DMS53 treated with DMSO at 0.1 percent for 48 hours (cell line): ENCODE data around the gene MBOAT1.

ENCODE experiments used
- DNase-seq: peaks from one replicate; lab custom pipeline; 2025; ENCODE audit not compliant: unreplicated experiment; lab: John Stamatoyannopoulos, UW

MBOAT1 gene

GRCh38 chr6:20234136-20234535 is 21.9 kb upstream of the MBOAT1 start:
- DNase-seq, result no peak

DNA sequence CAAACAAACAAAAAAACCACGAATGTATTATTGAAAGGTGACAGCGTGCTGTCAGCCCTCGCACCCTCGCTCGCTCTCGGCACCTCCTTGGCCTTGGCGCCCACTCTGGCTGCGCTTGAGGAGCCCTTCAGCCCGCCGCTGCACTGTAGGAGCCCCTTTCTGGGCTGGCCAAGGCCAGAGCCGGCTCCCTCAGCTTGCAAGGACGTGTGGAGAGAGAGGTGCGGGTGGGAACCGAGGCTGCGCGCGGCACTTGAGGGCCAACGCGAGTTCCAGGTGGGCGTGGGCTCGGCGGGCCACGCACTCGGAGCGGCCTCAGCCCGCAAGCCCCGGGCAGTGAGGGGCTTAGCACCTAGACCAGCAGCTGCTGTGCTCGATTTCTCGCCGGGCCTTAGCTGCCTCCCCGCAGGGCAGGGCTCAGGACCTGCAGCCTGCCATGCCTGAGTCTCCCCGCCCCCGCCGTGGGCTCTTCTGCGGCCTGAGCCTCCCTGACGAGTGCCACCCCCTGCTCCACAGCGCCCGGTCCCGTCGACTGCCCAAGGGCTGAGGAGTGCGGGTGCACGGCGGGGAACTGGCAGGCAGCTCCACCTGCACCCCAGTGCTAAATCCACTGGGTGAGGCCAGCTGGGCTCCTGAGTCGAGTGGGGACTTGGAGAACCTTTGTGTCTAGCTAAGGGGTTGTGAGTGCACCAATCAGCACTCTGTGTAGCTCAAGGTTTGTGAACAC is 20.9 kb upstream of the MBOAT1 start:
- no peak for DNase-seq

GRCh38 chr6:20232188-20232587 is 19.9 kb upstream of the MBOAT1 start:
- no peak for DNase-seq

DNA sequence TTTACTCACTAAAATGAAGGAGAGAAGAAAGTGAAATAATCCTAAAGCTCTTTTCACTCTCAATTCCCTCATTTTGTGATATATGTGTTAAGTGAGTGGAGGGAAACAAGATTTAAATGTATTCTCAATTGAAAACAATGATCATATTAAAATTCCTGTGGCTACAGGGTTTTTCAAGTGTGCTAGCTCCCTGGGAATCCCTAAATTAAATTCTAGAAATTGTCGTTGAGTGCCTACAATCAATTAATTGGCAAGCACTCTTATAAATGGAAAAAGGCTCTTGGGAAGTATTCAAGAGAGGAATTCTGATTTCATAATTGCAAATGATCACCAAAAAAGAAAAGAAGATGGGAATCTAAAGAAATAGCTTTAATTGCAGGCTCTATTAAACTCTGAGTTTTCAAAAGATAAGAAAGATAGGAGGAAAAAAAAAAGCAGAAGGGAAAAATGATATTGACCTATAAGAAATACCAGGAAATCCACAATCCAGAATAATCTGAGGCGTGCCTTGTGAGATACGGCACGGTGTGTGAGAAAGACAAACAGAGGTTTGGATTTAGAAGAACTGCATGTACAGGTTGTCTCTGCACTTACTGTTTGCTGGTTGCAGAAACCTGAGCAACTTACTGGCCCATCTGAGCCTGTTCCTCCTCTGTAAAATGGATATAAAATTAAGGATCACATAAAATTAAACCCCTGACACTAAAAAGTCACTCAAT is 18.3 kb upstream of the MBOAT1 start:
- no peak for DNase-seq

GRCh38 chr6:20229881-20230280 is 17.6 kb upstream of the MBOAT1 start:
- no peak for DNase-seq

GRCh38 chr6:20227350-20227749 is 15.1 kb upstream of the MBOAT1 start:
- DNase-seq, result no peak

GRCh38 chr6:20223141-20223540 is 10.9 kb upstream of the MBOAT1 start:
- DNase-seq, result no peak

GRCh38 chr6:20221421-20221820 is 9.2 kb upstream of the MBOAT1 start:
- no peak for DNase-seq

GRCh38 chr6:20220359-20220758 is 8.1 kb upstream of the MBOAT1 start:
- DNase-seq, result no peak

- no peak for DNase-seq
Observed at GRCh38 chr6:20217891-20218290, 5.6 kb upstream of the MBOAT1 start.

DNA sequence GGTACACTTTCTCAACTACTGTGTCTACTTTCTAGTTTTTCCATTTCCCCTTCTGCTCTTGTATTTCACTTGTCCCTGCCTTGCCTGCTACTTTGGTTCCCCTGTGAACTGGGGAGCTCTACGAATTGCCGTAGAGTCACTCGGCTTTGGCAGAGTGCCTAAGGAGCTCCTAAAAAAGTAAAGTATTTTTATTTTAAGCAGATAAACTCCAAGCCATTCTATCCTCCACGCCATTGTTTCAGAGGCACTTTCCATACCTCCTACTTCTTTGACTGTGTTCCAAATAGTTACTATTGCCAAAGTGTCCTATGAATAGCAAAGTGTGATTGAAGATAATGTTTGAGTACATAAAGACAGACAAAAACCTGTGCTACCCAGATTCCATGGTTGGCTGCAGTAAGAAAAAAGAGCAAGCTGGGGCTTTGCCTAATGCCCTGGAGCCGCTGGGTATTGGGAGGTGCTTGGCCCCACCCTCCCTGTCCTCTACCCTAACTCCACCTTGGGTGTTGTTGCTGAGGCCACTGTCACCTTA is 5.1 kb upstream of the MBOAT1 start:
- no peak for DNase-seq

DNA sequence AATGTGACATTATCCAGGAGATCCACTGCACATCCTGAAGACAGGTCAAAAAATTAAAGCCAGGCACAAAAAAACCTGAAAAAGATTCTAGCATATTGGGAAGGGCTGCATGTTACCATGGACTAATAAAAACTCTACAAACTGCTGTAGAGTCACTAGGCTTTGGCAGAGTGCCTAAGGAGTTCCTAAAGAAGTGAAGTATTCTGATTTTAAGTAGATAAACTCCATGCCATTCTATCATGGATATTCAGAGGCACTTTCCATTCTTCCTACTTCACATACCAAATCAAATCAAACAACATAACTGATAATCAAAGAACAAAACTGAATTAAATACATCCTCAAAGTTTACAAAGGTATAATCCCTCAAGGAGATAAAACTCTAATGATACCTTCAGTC is 3.0 kb upstream of the MBOAT1 start:
- no peak for DNase-seq

DNA sequence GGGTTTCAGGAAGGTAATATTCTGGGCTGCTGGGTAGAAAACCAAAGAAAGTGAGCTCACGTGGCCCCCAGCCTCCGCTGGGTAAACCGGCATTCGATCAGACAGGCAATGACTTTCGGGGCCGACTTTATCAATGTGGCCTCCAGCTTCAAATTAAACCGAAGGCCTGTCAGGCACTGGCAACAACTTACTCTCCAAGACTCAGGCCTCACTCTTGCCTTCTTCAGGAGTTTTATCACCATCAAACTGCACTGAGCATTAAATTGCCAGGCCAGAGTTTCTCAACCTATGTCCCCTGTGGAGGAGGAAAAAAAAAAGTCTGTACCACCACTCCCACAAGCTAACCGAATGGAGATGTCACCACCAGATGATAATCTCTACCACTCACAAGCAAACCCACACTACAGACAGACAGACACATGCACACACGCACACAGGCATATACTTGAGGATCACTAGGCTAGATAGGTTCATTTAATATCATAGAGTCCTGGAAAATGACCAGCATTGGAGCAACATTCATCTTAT is 1.1 kb upstream of the MBOAT1 start:
- DNase-seq, result no peak

DNA sequence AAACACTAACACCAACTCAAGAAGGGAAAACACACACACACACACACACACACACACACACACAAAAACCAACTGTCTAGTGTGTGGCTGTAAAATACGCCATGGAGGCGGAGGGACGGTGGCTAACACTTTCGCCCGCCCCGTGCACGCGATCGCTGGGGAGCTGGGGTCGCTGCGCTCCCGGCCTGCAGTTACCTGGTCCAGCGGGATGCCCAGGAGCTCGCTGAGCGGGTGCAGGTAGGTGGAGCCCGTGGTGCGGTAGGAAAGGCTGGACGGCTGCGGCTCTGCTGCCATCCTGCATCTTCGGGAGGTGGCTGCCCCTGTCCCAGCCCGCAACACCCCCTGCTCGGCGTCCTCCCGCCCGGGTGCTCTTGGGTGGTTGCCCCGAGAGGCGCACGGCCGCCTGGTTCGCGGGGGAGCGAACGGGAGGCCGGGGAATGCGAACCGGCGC is 303 bp downstream of the MBOAT1 start:
- peak; percentile 52 for DNase-seq

- DNase-seq, result peak; percentile 34
Observed at GRCh38 chr6:20211037-20211940, 980 bp downstream of the MBOAT1 start.

DNA sequence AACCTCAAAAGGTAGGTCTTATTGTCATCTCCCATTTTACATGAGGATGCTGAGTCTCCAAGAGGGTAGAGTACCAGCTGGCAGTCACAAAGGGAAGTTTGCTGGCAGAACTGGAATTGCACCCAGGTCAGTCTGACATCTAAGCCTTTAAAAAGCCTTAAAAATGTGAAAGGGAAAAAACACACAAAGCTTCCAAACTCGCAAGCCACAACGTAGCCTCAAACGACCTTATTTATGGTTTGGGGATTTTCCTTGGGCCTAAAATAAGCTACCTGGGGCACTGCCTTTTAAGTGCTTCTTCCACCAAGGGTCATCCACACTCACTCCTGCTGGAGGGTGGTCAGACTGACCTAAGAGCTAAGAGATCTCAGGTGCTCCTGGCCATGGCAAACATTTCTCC is 2.1 kb downstream of the MBOAT1 start:
- no peak for DNase-seq

DNA sequence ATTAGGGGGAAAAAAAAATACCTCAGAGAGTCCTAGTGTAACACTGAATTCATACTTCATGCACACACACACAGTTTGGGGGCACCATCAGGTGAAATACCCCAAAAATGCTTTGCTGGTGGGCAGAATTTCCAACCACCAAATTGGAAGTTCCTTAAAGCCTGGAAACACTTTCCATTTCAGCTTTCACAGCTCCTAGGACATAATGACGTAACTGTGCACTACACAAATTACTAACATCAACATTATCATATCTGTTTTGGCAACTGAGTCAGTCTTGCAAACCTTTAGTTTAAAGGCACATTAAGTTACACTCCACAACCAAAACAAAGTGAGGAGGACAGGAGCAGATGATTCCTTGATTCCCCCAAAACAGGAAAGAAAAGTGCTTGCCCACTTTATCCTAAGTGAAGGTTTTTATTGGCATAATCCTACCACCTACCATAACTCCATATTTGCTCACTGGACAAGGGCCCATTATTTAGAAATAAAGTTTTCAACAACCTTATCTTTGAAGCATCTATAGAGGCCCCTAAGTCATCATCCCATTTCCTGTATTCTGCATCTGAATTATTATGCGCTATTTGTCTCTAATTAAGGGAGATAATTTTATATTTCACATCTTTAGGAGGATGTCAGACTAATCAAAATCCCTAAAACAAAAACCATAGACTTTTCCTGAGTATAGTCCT is 3.4 kb downstream of the MBOAT1 start:
- no peak for DNase-seq

DNA sequence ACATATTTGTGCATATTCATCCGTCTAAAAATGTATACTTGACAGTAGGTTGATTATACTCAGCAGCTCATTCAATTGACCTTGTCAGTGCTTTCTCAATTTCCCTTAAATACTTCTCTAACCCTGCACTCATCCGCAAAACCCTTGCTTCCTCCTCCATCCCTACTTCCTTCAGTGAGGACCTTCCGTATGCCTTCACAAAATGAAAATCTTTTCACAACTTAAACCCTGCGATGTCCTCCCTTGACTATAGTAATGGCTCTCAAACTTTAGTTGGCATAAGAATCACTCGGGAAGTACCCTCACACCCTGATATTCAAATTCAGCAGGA is 5.2 kb downstream of the MBOAT1 start:
- no peak for DNase-seq

GRCh38 chr6:20205722-20206161 is 6.5 kb downstream of the MBOAT1 start:
- DNase-seq, result no peak

GRCh38 chr6:20204512-20204894 is 7.8 kb downstream of the MBOAT1 start:
- no peak for DNase-seq
